Fibroblast of skin of scalp (primary cell): ENCODE measurements around the gene FGF2.

ENCODE experiments used
- DNase-seq: peaks from one replicate; pipeline ENCODE4 v3.0.0-alpha.2; 2013

FGF2 gene

DNA sequence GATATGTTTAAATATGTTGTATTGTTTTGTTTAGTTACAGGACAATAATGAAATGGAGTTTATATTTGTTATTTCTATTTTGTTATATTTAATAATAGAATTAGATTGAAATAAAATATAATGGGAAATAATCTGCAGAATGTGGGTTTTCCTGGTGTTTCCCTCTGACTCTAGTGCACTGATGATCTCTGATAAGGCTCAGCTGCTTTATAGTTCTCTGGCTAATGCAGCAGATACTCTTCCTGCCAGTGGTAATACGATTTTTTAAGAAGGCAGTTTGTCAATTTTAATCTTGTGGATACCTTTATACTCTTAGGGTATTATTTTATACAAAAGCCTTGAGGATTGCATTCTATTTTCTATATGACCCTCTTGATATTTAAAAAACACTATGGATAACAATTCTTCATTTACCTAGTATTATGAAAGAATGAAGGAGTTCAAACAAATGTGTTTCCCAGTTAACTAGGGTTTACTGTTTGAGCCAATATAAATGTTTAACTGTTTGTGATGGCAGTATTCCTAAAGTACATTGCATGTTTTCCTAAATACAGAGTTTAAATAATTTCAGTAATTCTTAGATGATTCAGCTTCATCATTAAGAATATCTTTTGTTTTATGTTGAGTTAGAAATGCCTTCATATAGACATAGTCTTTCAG is 68.8 kb downstream of the FGF2 start:
- no peak for DNase-seq

DNA sequence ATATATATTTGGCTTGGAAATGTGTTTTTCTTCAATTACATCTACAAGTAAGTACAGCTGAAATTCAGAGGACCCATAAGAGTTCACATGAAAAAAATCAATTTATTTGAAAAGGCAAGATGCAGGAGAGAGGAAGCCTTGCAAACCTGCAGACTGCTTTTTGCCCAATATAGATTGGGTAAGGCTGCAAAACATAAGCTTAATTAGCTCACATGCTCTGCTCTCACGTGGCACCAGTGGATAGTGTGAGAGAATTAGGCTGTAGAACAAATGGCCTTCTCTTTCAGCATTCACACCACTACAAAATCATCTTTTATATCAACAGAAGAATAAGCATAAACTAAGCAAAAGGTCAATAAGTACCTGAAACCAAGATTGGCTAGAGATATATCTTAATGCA is 69.6 kb downstream of the FGF2 start:
- no peak for DNase-seq

DNA sequence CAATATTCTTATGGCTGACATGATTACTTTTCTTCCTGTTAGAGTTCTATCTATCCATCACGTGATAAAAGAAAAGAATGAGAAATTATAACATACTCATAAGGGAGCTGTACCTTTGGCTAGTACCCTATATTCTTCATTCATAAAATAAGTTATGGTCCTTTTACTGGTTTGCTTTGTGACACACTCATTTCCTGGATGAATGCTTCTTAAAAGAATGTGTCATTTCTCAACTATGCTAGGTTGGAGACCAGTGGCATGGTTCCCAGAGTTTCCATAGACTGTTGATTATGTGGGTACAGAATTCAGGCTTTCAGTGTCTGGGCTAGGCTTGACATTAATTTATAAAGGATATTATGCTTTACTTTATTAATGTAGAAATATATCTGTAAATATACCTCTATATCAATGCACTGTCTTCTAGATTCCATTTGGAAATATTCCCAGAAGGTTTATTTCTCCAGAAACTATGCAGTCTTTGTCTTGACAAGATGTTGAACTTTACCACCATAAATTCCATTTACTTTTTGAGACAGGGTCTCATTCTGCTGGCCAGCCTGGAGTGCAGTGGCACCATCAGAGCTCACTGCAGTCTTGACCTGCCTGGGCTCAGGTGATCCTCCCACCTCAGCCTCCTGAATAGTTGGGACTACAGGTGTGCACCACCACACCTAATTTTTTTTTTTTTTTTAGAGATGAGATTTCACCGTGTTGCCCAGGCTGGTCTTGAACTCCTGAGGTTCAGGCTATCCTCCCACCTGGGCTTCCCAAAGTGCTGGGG is 71.9 kb downstream of the FGF2 start:
- DNase-seq = peak; percentile 96

DNA sequence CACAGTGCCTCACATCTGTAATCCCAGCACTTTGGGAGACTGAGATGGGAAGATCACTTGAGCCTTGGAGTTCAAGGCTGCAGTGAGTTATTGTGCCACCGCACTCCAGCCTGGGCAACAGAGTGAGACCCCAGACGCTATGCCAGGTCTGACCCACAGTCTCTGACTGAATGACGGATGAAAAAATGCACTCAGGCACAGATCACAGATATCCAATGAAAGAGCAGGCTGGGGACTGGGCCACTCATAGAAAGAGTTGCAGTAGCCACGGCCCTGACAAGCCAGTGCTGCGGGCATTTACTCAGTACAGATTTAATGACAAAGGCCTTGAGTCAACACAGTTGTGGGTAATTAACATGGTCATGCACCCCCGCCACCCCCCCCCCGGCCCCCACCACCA is 73.1 kb downstream of the FGF2 start:
- DNase-seq = no peak

DNA sequence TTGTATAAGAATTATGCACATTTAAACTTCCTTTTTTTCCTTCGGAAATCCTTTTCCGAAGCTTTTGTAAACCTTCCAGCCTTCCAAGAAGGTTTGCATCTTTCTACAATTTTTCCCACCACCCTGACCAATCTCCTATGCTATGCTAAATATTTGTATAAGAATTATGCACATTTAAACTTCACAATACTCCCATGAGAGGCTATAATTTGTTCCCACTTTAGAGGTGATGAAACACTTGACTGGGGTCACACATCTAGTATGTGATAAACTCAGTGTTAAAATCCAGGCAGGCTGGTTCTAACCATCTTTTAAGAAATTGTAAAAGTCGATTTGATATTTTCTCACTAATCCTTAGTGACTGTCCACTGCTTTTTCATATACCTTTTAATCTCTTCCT is 73.7 kb downstream of the FGF2 start:
- DNase-seq = peak; percentile 71

DNA sequence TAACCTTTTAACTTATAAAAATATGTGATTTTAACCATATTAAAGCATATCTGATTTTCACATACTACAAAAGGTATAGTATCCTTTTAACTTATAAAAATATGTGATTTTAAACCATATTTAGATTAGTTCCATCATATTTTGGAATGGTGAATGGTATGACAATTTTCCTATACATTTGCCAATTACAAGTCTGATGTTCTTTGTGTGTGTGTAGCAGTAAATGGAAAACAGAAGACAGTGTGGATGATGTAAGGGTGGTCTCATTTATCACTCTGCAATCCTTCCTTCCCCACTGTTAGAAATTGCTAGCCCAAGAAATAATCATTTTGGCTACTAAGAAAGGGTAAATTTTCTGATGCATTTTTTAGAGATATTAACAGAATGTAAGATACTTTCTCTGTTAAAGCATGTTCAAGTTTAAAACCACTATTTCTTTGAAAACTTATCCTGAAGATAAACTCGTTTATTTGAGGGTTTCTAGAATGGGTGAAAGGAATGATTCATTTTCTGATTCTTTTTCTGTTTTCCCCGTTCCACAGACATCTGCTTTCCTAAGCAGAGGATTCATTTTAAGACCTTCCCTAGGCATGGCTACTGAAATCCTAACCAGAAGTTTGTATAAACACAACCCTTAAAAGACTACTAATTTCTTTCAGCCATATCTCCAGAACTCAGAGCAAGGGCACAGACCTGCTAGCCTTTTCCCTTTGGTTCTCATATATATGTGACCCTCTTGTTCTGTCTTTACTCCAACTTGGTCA is 74.8 kb downstream of the FGF2 start:
- DNase-seq = no peak

DNA sequence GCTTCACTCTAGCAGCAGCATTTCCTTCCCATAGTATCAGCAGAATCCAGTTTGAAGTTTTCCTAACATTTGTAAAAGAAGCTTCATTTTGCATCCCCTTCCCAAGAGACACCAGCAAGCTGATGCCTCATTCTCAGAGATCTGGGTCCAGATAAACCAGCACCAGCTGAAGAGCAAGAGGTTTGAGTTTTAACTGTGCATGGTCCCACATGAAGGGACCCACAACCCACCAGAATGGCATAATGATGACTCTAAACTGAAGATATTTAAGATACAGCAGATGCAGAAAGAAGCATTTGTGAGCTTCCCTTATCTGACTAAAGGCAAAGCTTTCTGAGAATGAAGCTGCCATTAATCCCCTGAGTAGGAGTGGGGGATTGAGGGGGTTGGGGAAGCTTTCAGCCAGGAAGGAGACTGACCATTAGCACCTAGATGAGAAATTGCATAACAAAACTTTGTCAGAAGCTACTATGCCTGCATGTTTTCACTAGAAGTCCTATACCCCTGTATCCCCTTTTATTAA is 77.2 kb downstream of the FGF2 start:
- DNase-seq = no peak

DNA sequence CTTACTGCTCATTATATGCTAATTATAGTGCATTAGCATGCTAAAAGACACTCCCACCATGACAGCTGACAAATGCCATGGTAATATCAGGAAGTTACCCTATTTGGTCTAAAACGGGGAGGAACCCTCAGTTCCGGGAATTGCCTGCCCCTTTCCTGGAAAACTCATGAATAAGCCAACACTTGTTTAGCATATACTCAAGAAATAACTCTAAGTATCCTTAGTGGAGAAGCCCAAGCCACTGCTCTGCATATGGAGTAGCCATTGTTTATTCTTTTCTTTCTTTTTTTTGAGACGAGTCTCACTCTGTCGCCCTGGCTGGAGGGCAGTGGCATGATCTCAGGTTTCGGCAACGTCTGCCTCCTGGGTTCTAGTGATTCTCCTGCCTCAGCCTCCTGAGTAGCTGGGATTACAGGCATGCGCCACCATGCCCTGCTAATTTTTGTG is 80.3 kb downstream of the FGF2 start:
- no peak for DNase-seq

DNA sequence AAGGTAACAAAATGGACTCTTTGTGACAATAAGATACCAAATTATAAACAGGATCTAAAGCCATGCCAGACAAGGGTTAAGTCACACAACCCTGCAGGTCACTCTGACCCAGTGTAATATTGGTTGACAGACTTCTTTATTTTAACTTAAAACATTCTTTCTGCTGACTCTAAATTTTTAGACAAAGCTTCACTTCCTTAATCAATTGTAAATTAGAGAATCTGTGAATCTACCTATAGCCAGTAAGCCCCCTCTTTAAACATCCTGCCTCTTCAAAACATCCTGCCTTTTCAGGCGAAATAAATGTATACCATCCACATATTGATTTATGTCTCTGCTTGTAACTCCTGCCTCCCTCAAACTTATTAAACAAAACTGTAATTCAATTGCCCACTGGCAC is 81.6 kb downstream of the FGF2 start:
- DNase-seq = no peak

DNA sequence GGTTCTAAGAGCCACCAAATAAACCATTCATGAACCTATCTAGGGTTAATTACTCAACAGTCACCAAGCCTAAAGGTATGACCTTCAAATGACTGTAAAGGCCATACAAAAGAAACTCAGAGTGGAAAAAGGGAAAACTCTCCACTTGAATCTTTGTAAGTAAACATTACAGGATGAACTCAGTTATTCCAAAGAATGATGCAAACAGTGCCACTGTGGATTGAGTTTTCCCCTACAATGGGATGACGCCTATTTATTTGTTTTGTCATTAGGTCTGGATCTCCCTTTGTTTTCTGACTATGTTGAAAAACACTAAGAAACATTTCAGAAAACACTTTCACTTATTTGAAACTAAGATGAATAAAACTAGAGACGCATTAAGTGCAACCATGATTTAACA is 83.1 kb downstream of the FGF2 start:
- DNase-seq = no peak

DNA sequence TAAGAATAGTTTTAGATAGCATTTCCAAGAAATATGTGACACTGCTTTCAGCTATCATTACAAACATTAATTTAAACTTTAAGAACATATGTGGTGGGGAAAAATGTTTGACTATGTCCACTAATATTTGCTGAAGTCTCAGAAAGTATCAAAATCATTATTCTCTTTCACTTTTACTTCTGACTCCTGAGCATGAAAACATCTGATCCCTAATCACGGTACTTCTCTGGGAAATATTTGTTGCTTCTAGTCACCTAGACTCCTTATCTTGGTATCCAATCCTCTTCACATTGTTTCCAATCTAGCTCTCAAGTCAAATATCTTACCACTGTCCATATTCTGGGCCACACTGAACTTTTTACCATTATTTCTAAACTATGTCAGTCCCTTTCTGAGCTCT is 85.0 kb downstream of the FGF2 start:
- no peak for DNase-seq

DNA sequence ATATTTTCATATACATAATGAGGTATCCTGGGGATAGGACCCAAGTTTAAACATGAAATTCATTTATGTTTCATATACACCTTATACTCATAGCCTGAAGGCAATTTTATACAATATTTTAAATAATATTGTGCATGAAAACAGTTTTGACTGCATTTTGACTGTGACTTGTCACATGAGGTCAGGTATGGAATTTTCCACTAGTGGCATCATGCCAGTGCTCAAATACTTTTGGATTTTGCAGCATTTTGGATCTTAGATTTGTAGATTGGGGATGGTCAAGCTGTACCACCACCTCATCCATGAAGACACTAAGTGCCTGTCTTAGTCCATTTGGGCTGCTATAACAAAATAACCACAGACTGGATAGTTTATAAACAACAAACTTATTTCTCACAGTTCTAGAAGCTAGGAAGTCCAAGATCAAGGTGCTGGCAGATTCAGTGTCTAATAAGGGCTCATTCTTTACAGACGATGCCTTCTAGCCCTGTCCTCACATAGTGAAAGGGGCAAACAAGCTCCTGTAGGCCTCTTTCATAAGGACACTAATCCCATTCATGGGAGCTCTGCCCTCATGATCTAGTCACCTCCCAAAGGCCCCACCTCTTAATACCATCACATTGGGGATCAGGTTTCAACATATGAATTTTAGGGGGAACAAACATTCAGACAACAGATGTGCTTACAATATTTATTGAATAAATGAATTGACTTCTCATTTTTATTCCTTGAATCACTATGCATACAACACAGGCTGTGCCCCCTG is 86.4 kb downstream of the FGF2 start:
- DNase-seq = no peak

DNA sequence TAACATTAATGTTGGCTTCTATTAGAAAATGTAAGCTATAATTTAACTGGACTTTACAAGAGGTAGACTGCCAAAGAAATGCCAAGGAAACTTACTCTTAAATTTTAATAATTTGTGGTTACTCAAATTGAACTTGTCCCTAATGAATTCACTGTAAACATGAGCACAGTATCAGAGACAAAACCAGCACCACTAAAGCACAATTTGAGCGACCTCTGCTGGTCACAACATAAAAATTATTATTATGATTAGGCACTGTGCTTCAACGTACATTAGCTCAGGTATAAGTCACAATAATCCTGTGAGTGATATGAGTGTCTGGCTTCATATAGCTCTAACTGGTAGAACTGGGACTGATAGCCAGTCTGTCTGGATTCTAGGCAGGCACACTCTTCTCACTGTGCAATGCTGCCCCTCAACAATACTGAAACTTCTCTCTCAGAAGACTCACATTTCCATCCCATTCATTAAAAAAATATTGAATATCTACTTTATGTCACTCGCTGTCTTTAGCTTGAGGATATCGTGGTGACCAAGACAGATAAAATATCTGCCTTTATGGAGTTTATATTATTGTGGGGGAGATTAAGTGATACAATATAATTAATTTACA is 87.8 kb downstream of the FGF2 start:
- peak; percentile 49 for DNase-seq

DNA sequence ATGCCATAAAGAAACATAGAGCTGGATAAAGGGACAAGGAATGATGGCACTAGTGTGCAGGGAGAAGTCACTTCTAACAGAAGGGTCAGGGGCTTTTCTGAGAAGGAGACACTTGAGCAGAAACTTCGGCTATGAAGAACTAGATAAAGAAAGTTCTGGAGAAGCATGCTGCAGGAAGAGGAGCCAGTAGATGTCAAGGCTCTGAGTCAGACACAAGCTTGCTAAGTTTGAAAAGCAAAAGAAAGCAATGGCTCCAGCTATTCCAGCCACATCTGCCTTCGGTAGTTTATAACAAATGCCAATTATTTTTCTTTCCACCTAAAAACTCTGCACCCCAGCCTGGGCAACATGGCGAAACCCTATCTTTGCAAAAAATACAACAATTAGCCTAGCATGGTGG is 88.3 kb downstream of the FGF2 start:
- DNase-seq = peak; percentile 53

DNA sequence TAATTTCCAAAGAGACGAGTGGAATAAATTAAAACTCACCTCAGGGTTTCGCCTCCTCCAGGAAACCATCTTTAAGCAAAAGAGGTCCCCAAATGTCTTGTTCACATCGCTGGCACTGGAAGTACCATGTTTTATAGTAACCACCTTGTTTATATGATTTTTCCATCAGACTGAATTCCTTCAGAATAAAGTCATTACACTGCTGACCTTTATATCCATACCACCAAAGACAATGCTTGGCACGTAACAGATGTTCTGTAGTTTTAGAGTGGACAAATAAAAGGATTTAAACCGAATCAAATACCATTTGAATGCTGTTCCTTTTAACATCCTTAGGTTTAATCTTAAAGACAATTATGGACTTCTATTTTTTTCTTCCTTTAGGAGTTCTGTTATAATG is 91.1 kb downstream of the FGF2 start:
- no peak for DNase-seq

DNA sequence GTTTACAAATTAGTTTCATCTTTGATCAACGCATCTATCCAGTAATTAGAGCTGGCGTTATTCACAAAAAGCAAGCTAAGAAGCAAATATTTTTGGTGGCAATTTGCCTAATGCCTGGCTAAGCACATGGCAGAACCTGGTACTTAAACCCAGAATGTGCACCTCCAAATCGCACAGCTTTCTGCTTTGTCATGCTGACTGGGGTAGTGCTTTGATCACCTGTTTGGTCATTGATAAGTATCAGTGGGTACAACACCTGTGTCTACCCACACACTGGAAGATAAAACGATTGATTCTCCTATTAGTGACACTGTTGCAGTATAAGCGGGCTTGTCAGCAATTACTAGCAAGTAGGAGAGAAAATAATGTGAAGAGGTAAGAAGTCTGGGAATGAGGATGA is 93.8 kb downstream of the FGF2 start:
- DNase-seq = no peak

DNA sequence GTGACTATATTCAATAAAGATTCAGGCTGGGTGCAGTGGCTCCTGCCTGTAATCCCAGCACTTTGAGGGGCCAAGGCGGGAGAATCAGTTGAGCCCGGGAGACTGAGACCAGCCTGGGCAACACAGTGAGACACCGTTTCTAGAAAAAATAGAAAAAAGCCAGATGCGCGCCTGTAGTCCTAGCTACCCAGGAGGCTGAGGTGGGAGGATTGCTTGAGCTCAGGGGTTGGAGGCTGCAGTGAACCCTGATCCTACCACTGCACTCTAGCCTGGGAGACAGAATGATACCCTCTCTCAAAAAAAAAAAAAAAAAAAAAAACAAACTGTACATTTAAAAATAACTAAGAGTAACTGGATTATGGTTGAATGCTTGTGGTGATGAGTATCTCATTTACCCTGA is 94.7 kb downstream of the FGF2 start:
- DNase-seq = no peak

DNA sequence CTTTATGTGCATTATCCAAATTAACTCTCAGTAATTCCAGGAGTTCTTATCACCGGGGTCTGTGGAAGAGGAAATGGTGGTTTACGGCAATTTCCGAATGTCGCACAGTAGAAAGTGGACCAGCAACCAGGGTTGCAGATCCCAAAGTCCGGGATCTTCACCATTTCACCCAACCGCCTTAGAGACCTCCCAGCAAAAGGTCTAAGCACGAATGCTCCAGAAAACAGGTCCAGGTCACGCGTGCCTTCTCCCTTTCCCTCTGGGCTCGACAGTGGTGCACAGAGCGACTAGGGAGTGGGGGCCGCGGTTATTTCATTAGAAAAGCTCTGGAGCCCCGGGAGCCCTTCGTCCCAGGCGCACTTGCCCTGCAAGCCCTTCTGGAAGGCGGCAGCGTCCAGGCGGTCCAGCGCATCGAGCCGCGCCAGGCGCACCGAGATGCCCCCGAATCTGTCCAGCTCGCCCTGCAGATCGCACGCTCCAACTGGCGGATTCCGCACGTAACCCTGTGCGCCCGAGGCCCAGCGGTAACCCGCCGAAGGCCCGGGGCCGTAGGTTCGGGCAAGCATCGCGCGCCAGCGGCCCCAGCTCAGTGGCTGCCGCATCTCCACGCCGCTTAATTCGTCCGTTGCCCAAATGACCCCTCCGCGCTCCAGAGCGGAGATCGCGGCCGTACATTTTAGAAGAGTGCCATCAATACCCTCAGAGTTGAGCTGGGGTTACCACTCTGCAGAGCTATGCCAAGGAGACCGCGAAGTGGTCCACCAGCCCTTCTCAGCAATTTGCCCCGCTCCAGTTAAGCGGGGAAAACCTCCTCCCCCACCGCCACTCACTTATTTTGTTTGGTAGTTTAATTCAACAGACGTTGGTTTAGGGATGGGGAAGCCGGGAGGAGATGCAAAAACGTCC is 95.6 kb downstream of the FGF2 start, which contains the start of gene NUDT6:
NUDT6 (minus strand) TSS at position 627 of the 906 bp plus-strand sequence; CDS start at position 602, 25 bp downstream.
- peak; percentile 65 for DNase-seq

DNA sequence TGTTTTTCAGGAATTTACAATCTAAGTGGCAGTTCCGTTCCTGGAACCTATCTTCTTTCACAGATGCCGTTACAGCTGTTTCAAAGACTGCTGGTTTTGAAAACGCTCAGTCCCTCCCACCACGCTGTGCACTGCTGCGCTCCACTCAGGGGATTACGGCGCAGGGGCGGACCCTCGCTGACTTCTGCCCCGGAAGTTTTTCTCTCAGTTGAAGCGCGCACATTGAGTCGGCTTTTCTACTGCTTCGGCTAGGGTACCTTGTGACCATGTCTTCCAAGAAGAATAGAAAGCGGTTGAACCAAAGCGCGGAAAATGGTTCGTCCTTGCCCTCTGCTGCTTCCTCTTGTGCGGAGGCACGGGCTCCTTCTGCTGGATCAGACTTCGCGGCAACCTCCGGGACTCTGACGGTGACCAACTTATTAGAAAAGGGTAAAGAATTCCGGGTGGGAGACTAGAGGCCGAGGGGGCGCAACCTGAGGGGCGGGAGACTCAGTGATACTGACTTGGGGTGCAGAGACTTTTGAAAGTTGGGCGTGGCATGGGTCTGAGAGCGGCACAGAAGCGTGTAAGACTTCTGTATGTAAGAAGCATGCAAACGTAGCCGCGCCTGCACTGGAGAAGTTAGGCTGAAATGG is 96.4 kb downstream of the FGF2 start:
- peak; percentile 87 for DNase-seq

DNA sequence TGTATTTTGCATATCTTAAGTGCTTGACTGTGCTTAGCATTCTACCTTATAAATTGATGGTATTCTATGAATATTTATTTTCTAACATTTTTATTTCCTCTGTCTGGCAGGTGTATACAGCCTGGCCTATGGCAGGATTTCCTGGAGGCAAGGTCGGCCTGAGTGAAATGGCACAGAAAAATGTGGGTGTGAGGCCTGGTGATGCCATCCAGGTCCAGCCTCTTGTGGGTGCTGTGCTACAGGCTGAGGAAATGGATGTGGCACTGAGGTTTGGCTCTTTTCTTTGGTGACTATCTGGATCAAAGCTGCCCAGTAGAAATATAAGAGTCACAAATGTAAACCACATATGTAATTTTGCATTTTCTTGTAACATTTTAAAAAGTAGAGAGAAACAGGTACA is 102.3 kb downstream of the FGF2 start:
- no peak for DNase-seq
